HepG2 (cell line): ENCODE measurements around the gene MAMSTR. TPM values are rescaled to one million over a fixed set of nuclear protein-coding genes. Genes with fewer than 3 reads are reported as not detected.

Experiments used
- AHR ChIP-seq: IDR thresholded peaks from 2 replicates; pipeline ENCODE4 v1.6.1; 2018; ENCODE audit warnings: missing genetic modification reagents, missing compliant biosample characterization
- ARHGAP35 ChIP-seq: sonication (generic); formaldehyde crosslinking; IDR thresholded peaks from 2 replicates; pipeline ENCODE4 v1.9.0; 2022; ENCODE audit warnings: mild to moderate bottlenecking, inconsistent platforms, moderate library complexity, missing genetic modification reagents, borderline replicate concordance
- ATF7 ChIP-seq, 2 experiments: fragments of 450-650 bp in 1 of 2; sonication (generic) in 1 of 2; formaldehyde crosslinking in 1 of 2; IDR thresholded peaks; 2 replicates each; pipeline versions ENCODE4 v1.4.0 to v1.6.1; 2016 to 2020; ENCODE audit warnings: antibody characterized with exemption in 1 of 2, mild to moderate bottlenecking in 1 of 2, missing genetic modification reagents in 1 of 2
- CREM ChIP-seq, 2 experiments: sonication (generic) in 1 of 2; formaldehyde crosslinking in 1 of 2; IDR thresholded peaks; 2 replicates each; pipeline versions ENCODE4 v1.4.0 to v1.6.1; 2016 to 2020; ENCODE audit warnings: antibody characterized with exemption in 1 of 2, mild to moderate bottlenecking in 1 of 2, missing genetic modification reagents in 1 of 2
- DMAP1 ChIP-seq: IDR thresholded peaks from 2 replicates; pipeline ENCODE4 v1.6.1; 2016
- GZF1 ChIP-seq: sonication (generic); formaldehyde crosslinking; IDR thresholded peaks from 2 replicates; pipeline ENCODE4 v1.5.1; 2020; ENCODE audit warnings: mild to moderate bottlenecking, missing genetic modification reagents
- JUN ChIP-seq: sonication (generic); formaldehyde crosslinking; IDR thresholded peaks from 2 replicates; pipeline ENCODE4 v1.4.0; 2020; ENCODE audit warnings: mild to moderate bottlenecking, missing genetic modification reagents
- MTF1 ChIP-seq: sonication (generic); formaldehyde crosslinking; IDR thresholded peaks from 2 replicates; pipeline ENCODE4 v1.5.0; 2020; ENCODE audit warnings: missing genetic modification reagents
- MXI1 ChIP-seq: IDR thresholded peaks from 3 replicates; pipeline ENCODE4 v1.6.1; 2012; ENCODE audit warnings: low read depth, low read length, inconsistent platforms, borderline replicate concordance
- ZBTB1 ChIP-seq: sonication (generic); formaldehyde crosslinking; IDR thresholded peaks from 2 replicates; pipeline ENCODE4 v1.4.0; 2020; ENCODE audit warnings: missing genetic modification reagents, borderline replicate concordance
- ZFP82 ChIP-seq: sonication (generic); formaldehyde crosslinking; IDR thresholded peaks from 2 replicates; pipeline ENCODE4 v1.5.1; 2020; ENCODE audit warnings: mild to moderate bottlenecking, missing genetic modification reagents, borderline replicate concordance
- ZNF17 ChIP-seq: sonication (generic); formaldehyde crosslinking; IDR thresholded peaks from 2 replicates; pipeline ENCODE4 v1.5.0; 2020; ENCODE audit warnings: mild to moderate bottlenecking, missing genetic modification reagents
- ZNF20 ChIP-seq: sonication (generic); formaldehyde crosslinking; IDR thresholded peaks from 2 replicates; pipeline ENCODE4 v1.4.0; 2020; ENCODE audit warnings: mild to moderate bottlenecking, moderate library complexity, missing genetic modification reagents
- ZNF3 ChIP-seq: IDR thresholded peaks from 2 replicates; pipeline ENCODE4 v1.7.0; 2017; ENCODE audit warnings: inconsistent platforms
- ZNF331 ChIP-seq: sonication (generic); formaldehyde crosslinking; IDR thresholded peaks from 2 replicates; pipeline ENCODE4 v1.4.0; 2020; ENCODE audit warnings: missing genetic modification reagents
- ZNF441 ChIP-seq: sonication (generic); formaldehyde crosslinking; IDR thresholded peaks from 2 replicates; pipeline ENCODE4 v1.7.0; 2021; ENCODE audit warnings: missing genetic modification reagents, borderline replicate concordance
- ZNF460 ChIP-seq: sonication (generic); formaldehyde crosslinking; IDR thresholded peaks from 2 replicates; pipeline ENCODE4 v1.5.1; 2020; ENCODE audit warnings: missing genetic modification reagents, mild to moderate bottlenecking, borderline replicate concordance
- ZNF776 ChIP-seq: sonication (generic); formaldehyde crosslinking; IDR thresholded peaks from 2 replicates; pipeline ENCODE4 v1.4.0; 2020; ENCODE audit warnings: mild to moderate bottlenecking, missing genetic modification reagents
- ZNF788 ChIP-seq: sonication (generic); formaldehyde crosslinking; IDR thresholded peaks from 2 replicates; pipeline ENCODE4 v1.5.0; 2020; ENCODE audit warnings: mild to moderate bottlenecking, missing genetic modification reagents, borderline replicate concordance
- ZNF883 ChIP-seq: sonication (generic); formaldehyde crosslinking; IDR thresholded peaks from 2 replicates; pipeline ENCODE4 v1.5.1; 2020; ENCODE audit warnings: mild to moderate bottlenecking, missing genetic modification reagents; ENCODE audit errors: not compliant biosample characterization
- polyA plus RNA-seq, 8 experiments: library from polyadenylated mRNA; depleted of rRNA in 3 of 8; stranded (reverse) in 7 of 8; unstranded in 1 of 8; fragments of >200 nt; fragmentation: Illumina TruSeq in 4 of 8; extraction: Trizol in 4 of 8; gene quantifications; 2 replicates each; pipeline versions ENCODE4 v1.2.1 to v1.2.3, GENCODE V29; 2011 to 2016; ENCODE audit warnings: low read depth in 4 of 8, missing spikeins in 1 of 8, mixed read lengths in 1 of 8; ENCODE audit not compliant: insufficient read depth in 1 of 8
- total RNA-seq, 5 experiments: library from RNA; depleted of rRNA; stranded (reverse); fragments of >200 nt; fragmentation: Illumina TruSeq; extraction: Trizol; gene quantifications; 2 replicates each; pipeline ENCODE4 v1.2.3, GENCODE V29; 2016; ENCODE audit warnings: low read depth in 1 of 5
- TF ChIP-seq, protein P1 (sequence below), 2 experiments: fragments of 450-650 bp in 1 of 2; sonication (generic) in 1 of 2; formaldehyde crosslinking; IDR thresholded peaks; 2 replicates each; pipeline versions ENCODE4 v1.5.0 to v1.8.0; 2020 to 2022; ENCODE audit warnings: mild to moderate bottlenecking in 1 of 2, missing genetic modification reagents in 1 of 2
- TF ChIP-seq, protein P2 (sequence below): IDR thresholded peaks from 2 replicates; pipeline ENCODE4 v1.6.1; 2012; ENCODE audit warnings: low read length, improper control_type of control experiment

The MAMSTR gene
- total and polyA plus RNA-seq, 2 of the 13 experiments (the other 11 are each of a cell fraction or from before 2014, with no cell fraction given), result 2.2 to 2.4 TPM

DNA sequence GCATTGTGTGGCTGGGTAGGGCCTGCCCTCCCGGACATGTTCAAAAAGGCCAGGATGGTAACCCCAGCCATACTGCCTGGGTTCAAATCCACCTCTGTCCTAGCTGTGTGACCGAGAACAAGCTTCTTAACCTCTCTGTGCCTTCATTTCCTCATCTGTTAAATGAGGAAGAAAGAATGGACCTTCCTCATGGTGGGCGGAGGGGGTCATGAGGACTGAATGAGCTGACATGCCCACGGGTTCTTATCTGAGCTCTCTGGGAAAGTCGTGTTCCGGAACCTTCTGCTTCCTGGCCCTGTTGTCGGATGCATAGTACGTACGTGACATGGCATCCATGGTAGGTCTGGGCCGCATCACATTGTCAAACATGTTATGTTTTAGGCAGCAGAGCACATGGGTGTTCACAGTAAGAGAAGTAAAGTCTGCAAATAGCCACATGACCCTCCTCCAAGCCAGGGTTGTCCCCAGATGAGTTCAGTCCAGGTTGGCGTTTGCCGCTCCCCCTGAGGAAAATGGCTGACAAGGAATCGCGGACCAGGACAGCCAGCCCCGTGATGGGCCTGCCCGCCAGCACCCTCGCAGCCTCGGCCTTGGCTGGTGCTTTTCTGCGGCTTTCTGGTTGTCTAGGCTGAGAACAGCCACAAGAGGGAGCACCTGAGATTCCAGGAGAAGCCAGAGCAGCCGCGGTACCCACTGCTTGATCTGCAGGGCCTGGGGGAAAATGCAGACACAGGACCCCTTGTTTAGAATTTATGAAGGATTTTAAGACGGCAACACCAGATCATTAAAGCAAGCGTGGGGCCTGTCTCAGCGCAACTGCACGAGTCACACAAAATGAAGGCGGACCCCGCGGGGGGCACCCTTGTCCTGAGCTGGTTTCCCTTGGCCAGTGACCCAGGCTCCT is 44.4 kb downstream of the MAMSTR start (continued):
- TF ChIP-seq, protein P1, sequence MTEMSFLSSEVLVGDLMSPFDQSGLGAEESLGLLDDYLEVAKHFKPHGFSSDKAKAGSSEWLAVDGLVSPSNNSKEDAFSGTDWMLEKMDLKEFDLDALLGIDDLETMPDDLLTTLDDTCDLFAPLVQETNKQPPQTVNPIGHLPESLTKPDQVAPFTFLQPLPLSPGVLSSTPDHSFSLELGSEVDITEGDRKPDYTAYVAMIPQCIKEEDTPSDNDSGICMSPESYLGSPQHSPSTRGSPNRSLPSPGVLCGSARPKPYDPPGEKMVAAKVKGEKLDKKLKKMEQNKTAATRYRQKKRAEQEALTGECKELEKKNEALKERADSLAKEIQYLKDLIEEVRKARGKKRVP (CRISPR knock-in tag; IDR thresholded peaks at IDR 0.05), result no peak
- TF ChIP-seq JUN (CRISPR knock-in tag) (no peak), ZNF776 (CRISPR knock-in tag) (0 out of 2 replicates have a peak, but pooled peaks have one; percentile 36), ZNF3 (CRISPR knock-in tag) (no peak), ZNF331 (no peak; the same call in 1 of the 2 replicates), MXI1 (no peak), ZBTB1 (no peak), ZNF883 (no peak), ZFP82 (CRISPR knock-in tag) (no peak), ZNF20 (CRISPR knock-in tag) (no peak), CREM (IDR thresholded peaks at IDR 0.05) (no peak), CREM (CRISPR knock-in tag; IDR thresholded peaks at IDR 0.05) (no peak), ARHGAP35 (CRISPR knock-in tag) (no peak), AHR (CRISPR knock-in tag) (no peak), ATF7 (IDR thresholded peaks at IDR 0.05) (no peak), ATF7 (CRISPR knock-in tag; IDR thresholded peaks at IDR 0.05) (no peak), ZNF441 (CRISPR knock-in tag) (no peak), ZNF788 (CRISPR knock-in tag) (no peak; the same call in 1 of the 2 replicates), GZF1 (CRISPR knock-in tag) (no peak), ZNF460 (CRISPR knock-in tag) (no peak), MTF1 (CRISPR knock-in tag) (no peak), DMAP1 (CRISPR knock-in tag) (no peak), ZNF17 (no peak)
- TF ChIP-seq, protein P2, sequence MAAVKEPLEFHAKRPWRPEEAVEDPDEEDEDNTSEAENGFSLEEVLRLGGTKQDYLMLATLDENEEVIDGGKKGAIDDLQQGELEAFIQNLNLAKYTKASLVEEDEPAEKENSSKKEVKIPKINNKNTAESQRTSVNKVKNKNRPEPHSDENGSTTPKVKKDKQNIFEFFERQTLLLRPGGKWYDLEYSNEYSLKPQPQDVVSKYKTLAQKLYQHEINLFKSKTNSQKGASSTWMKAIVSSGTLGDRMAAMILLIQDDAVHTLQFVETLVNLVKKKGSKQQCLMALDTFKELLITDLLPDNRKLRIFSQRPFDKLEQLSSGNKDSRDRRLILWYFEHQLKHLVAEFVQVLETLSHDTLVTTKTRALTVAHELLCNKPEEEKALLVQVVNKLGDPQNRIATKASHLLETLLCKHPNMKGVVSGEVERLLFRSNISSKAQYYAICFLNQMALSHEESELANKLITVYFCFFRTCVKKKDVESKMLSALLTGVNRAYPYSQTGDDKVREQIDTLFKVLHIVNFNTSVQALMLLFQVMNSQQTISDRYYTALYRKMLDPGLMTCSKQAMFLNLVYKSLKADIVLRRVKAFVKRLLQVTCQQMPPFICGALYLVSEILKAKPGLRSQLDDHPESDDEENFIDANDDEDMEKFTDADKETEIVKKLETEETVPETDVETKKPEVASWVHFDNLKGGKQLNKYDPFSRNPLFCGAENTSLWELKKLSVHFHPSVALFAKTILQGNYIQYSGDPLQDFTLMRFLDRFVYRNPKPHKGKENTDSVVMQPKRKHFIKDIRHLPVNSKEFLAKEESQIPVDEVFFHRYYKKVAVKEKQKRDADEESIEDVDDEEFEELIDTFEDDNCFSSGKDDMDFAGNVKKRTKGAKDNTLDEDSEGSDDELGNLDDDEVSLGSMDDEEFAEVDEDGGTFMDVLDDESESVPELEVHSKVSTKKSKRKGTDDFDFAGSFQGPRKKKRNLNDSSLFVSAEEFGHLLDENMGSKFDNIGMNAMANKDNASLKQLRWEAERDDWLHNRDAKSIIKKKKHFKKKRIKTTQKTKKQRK, result no peak
